MCF 10A (cell line): ENCODE measurements around the gene CCNY. TPM values are rescaled to one million over a fixed set of nuclear protein-coding genes. Genes with fewer than 3 reads are reported as not detected.

Experiments
- BruUV-seq: library from RNA; stranded (reverse); fragments of 400-500 nt; replicated peaks from 2 replicates; lab custom pipeline; 2021; lab: Mats Ljungman, UMichigan
- CTCF ChIA-PET: fragments of 300-600 bp; sonication (Branson Sonifier 250); formaldehyde crosslinking; extraction: SDS; loops from one replicate; lab custom pipeline; 2021; ENCODE audit warnings: antibody characterized with exemption, inconsistent platforms; lab: Yijun Ruan, JAX
- POLR2A ChIA-PET: fragments of 300-600, 350-650 bp; sonication (Branson Sonifier 250); formaldehyde crosslinking; extraction: SDS; loops from one replicate; lab custom pipeline; 2020; ENCODE audit warnings: antibody characterized with exemption, inconsistent platforms; lab: Yijun Ruan, JAX
- DNase-seq: peaks from one replicate; pipeline ENCODE4 v3.0.0-alpha.2; 2018; ENCODE audit not compliant: unreplicated experiment
- H3K27ac Mint-ChIP-seq: one replicate; pipeline ENCODE4 v1.8.0; 2022; ENCODE audit warnings: mild to moderate bottlenecking, low read depth, mixed read lengths; ENCODE audit not compliant: unreplicated experiment
- H3K27me3 Mint-ChIP-seq: one replicate; pipeline ENCODE4 v1.8.0; 2022; ENCODE audit warnings: mixed read lengths; ENCODE audit not compliant: insufficient read depth, unreplicated experiment
- H3K36me3 Mint-ChIP-seq: one replicate; pipeline ENCODE4 v1.8.0; 2022; ENCODE audit warnings: mild to moderate bottlenecking, moderate library complexity, mixed read lengths; ENCODE audit not compliant: insufficient read depth, unreplicated experiment
- H3K4me1 Mint-ChIP-seq: one replicate; pipeline ENCODE4 v1.8.0; 2022; ENCODE audit warnings: mixed read lengths; ENCODE audit not compliant: insufficient read depth, unreplicated experiment
- H3K4me3 Mint-ChIP-seq: one replicate; pipeline ENCODE4 v1.8.0; 2022; ENCODE audit warnings: mild to moderate bottlenecking, moderate library complexity, mixed read lengths; ENCODE audit not compliant: unreplicated experiment
- H3K9me3 Mint-ChIP-seq: one replicate; pipeline ENCODE4 v1.8.0; 2022; ENCODE audit warnings: mixed read lengths; ENCODE audit not compliant: unreplicated experiment
- intact Hi-C: fragments of 100-400 bp; cut with micrococcal nuclease; formaldehyde crosslinking; loops from 2 replicates; pipeline ENCODE4 v1.14.1; 2022
- total RNA-seq: library from RNA; stranded (reverse); gene quantifications from 2 replicates; pipeline ENCODE4 v1.2.3, GENCODE V29; 2022
- TF ChIP-seq, protein P1 (sequence below): fragments of 200-600 bp; IDR thresholded peaks from one replicate; pipeline ENCODE4 v1.8.0; 2022; ENCODE audit warnings: antibody characterized with exemption, mild to moderate bottlenecking; ENCODE audit not compliant: unreplicated experiment

The CCNY gene
- total RNA-seq, 1 experiment from 2014 or later = 68.9 TPM

DNA sequence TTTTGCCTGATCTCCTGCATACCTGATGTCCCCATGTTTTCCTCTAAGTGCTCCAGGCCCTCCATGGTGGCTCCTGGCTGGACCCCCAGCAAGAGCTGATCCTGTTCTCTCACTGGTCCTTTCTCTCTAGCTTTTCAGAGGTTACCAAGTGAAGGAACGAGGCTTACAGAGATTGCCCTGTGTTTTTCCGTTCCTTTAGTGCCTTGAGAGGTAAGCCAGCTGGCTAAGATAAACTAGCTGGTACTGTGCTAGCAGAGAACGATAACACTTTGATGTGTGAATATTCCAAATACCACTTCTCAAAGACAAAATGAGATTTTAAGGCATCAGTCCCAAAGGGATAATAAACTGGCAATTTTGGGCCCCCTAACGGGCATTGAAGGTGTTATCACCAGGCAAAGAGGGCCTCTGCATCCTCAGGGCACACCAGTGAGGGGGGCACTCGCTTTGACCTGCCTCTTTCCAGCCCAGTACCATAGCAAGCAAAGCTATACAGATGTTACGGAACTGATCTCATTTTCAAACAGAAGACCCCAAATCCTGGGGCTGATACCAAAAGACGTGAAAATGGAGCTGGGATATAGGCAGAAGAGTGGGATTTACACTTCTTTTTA, 8.4 kb upstream of the CCNY start:
- ChIA-PET CTCF (interaction anchor here (0.6 to 1.2 kb wide), 5 partner anchors 21 to 1137 kb away, joined by 3 to 6 read pairs (median 4); no protein-coding TSS in a partner anchor), POLR2A (no interaction called here)
- Mint-ChIP-seq H3K9me3 (no peaks in the 10 kb centered on the region), H3K4me3 (no peak overlapping the region), H3K4me1 (peaks cover 21% of the 10 kb centered on the region), H3K27me3 (no peaks in the 10 kb centered on the region), H3K36me3 (peaks cover 23% of the 10 kb centered on the region), H3K27ac (peak overlapping the region; percentile 39)
- BruUV-seq = no TSS peak
- DNase-seq = no peak
- intact Hi-C loops = no loop called here
- TF ChIP-seq, protein P1, sequence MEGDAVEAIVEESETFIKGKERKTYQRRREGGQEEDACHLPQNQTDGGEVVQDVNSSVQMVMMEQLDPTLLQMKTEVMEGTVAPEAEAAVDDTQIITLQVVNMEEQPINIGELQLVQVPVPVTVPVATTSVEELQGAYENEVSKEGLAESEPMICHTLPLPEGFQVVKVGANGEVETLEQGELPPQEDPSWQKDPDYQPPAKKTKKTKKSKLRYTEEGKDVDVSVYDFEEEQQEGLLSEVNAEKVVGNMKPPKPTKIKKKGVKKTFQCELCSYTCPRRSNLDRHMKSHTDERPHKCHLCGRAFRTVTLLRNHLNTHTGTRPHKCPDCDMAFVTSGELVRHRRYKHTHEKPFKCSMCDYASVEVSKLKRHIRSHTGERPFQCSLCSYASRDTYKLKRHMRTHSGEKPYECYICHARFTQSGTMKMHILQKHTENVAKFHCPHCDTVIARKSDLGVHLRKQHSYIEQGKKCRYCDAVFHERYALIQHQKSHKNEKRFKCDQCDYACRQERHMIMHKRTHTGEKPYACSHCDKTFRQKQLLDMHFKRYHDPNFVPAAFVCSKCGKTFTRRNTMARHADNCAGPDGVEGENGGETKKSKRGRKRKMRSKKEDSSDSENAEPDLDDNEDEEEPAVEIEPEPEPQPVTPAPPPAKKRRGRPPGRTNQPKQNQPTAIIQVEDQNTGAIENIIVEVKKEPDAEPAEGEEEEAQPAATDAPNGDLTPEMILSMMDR = no peak

DNA sequence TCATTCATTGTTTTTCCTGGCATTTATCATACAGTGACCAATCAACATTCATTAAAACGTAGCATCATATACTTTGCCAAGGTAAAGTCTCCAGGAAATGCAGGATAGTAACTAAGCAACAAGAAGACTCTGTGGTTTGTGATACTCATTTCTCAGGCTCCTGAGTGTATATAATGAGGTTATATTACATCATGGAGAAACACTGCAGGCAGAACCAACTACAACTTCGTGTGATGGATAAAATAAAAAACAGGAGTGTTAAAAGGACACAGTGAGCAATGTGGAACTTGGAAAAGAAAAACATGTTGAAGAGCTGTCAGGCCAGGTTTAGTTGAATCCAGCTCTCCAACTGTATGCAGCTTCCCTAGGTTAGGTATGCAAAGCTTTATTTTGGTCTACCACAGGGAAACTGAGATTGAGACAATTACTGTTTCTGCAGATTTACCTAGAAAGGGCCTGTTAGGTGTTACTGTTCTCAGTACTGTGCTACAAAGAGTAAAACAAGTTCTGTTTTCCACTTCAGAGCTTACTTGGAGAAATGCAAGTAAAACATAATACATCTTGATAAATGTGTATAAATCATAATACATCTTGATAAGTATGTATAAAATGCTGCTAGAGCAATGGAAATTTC, 7.8 kb upstream of the CCNY start:
- ChIA-PET POLR2A (no interaction called here), CTCF (interaction anchor here (0.6 to 1.2 kb wide), 5 partner anchors 21 to 260 kb away, joined by 3 to 6 read pairs (median 3); no protein-coding TSS in a partner anchor)
- DNase-seq = no peak
- H3K4me1 Mint-ChIP-seq = peaks cover 27% of the 10 kb centered on the region
- no TSS peak for BruUV-seq
- no peaks in the 10 kb centered on the region for H3K9me3 Mint-ChIP-seq
- intact Hi-C loops = no loop called here
- H3K4me3 Mint-ChIP-seq = no peak overlapping the region
- TF ChIP-seq, protein P1 = no peak
- peaks cover 23% of the 10 kb centered on the region for H3K36me3 Mint-ChIP-seq
- H3K27ac Mint-ChIP-seq = peak overlapping the region; percentile 39
- H3K27me3 Mint-ChIP-seq = no peaks in the 10 kb centered on the region

GRCh38 chr10:35329520-35329919, 6.8 kb upstream of the CCNY start:
- TF ChIP-seq, protein P1 = no peak
- intact Hi-C loops = no loop called here
- H3K4me3 Mint-ChIP-seq = no peak overlapping the region
- no peak overlapping the region for H3K27ac Mint-ChIP-seq
- no peaks in the 10 kb centered on the region for H3K27me3 Mint-ChIP-seq
- no peak for DNase-seq
- peaks cover 18% of the 10 kb centered on the region for H3K36me3 Mint-ChIP-seq
- no TSS peak for BruUV-seq
- POLR2A ChIA-PET = interaction anchor here (1.1 to 1.3 kb wide), 2 partner anchors 10 to 11 kb away, joined by 3 read pairs; no protein-coding TSS in a partner anchor
- H3K9me3 Mint-ChIP-seq = no peaks in the 10 kb centered on the region
- CTCF ChIA-PET = interaction anchor here (1.2 kb wide), 1 partner anchor 21 kb away, joined by 3 read pairs; no protein-coding TSS in a partner anchor
- peaks cover 37% of the 10 kb centered on the region for H3K4me1 Mint-ChIP-seq
